ENCODE results near the gene IFNG-AS1. TPM values are rescaled to one million over a fixed set of nuclear protein-coding genes. Genes with fewer than 3 reads are reported as not detected.
A peak's percentile ranks its signal among the peaks of the same experiment; 100 is the strongest.

Gene IFNG-AS1
- total RNA-seq, 2 donors from 2014 or later, result 1.8 to 2.7 TPM

- no peak for DNase-seq (ENCODE audit: low spot score)
- Mint-ChIP-seq H3K36me3 (peaks cover 6% of the 10 kb centered on the region), H3K9me3 (no peaks in the 10 kb centered on the region), H3K27ac (no peak overlapping the region), H3K4me3 (no peak overlapping the region), H3K4me1 (ENCODE audit: low read depth in 2 of 2) (no peaks in the 10 kb centered on the region), H3K27me3 (peaks cover 22 to 23% of the 10 kb centered on the region in 2 donors)
- no peak for ATAC-seq
Measured at GRCh38 chr12:67969134-67969802, 20.0 kb upstream of the IFNG-AS1 start.

GRCh38 chr12:67977668-67978067 lies 11.6 kb upstream of the IFNG-AS1 start:
- no peaks in the 10 kb centered on the region for H3K9me3 Mint-ChIP-seq
- no peak for DNase-seq (ENCODE audit: low spot score)
- H3K4me3 Mint-ChIP-seq, result no peak overlapping the region
- ATAC-seq, result no peak
- no peak overlapping the region for H3K27ac Mint-ChIP-seq
- H3K27me3 Mint-ChIP-seq, result peaks cover 27 to 33% of the 10 kb centered on the region in 2 donors
- peaks cover 0 to 4% of the 10 kb centered on the region in 2 donors for H3K4me1 Mint-ChIP-seq (ENCODE audit: low read depth in 2 of 2)
- peaks cover 24% of the 10 kb centered on the region for H3K36me3 Mint-ChIP-seq

- Mint-ChIP-seq H3K36me3 (peaks cover 15% of the 10 kb centered on the region), H3K4me3 (no peak overlapping the region), H3K9me3 (no peaks in the 10 kb centered on the region), H3K27me3 (peaks cover 13 to 17% of the 10 kb centered on the region in 2 donors), H3K4me1 (ENCODE audit: low read depth in 2 of 2) (peaks cover 0 to 4% of the 10 kb centered on the region in 2 donors), H3K27ac (no peak overlapping the region)
- no peak for DNase-seq (ENCODE audit: low spot score)
- no peak for ATAC-seq
Measured at GRCh38 chr12:67980391-67980790, 8.9 kb upstream of the IFNG-AS1 start.

GRCh38 chr12:67981287-67982162 lies 7.7 kb upstream of the IFNG-AS1 start:
- H3K4me1 Mint-ChIP-seq (ENCODE audit: low read depth in 2 of 2), result peaks cover 0 to 4% of the 10 kb centered on the region in 2 donors
- no peak overlapping the region for H3K27ac Mint-ChIP-seq
- H3K9me3 Mint-ChIP-seq, result no peaks in the 10 kb centered on the region

GRCh38 chr12:67982164-67982563 lies 7.1 kb upstream of the IFNG-AS1 start:
- DNase-seq (ENCODE audit: low spot score), result no peak
- peaks cover 8 to 17% of the 10 kb centered on the region in 2 donors for H3K27me3 Mint-ChIP-seq
- H3K4me3 Mint-ChIP-seq, result no peak overlapping the region
- H3K27ac Mint-ChIP-seq, result no peak overlapping the region
- peaks cover 12% of the 10 kb centered on the region for H3K36me3 Mint-ChIP-seq
- H3K9me3 Mint-ChIP-seq, result no peaks in the 10 kb centered on the region
- peaks cover 0 to 4% of the 10 kb centered on the region in 2 donors for H3K4me1 Mint-ChIP-seq (ENCODE audit: low read depth in 2 of 2)
- ATAC-seq, result no peak

More at GRCh38 chr12:67981287-67982162, 7.7 kb upstream of the IFNG-AS1 start:
- ATAC-seq, result no peak
- no peak for DNase-seq (ENCODE audit: low spot score)
- Mint-ChIP-seq H3K27me3 (peaks cover 8 to 17% of the 10 kb centered on the region in 2 donors), H3K4me3 (no peak overlapping the region), H3K36me3 (peaks cover 9% of the 10 kb centered on the region)

GRCh38 chr12:67986632-67987031 lies 2.6 kb upstream of the IFNG-AS1 start:
- Mint-ChIP-seq H3K4me1 (ENCODE audit: low read depth in 2 of 2) (peaks cover 24 to 25% of the 10 kb centered on the region in 2 donors), H3K27me3 (peaks cover 0 to 2% of the 10 kb centered on the region in 2 donors), H3K4me3 (no peak overlapping the region), H3K9me3 (no peaks in the 10 kb centered on the region), H3K27ac (no peak overlapping the region), H3K36me3 (peaks cover 9% of the 10 kb centered on the region)
- ATAC-seq, result no peak
- no peak for DNase-seq (ENCODE audit: low spot score)

- H3K9me3 Mint-ChIP-seq, result no peaks in the 10 kb centered on the region
- DNase-seq (ENCODE audit: low spot score) (no peak), ATAC-seq (no peak)
- peak overlapping the region in 1 of 2 donors; percentile 62 for H3K27ac Mint-ChIP-seq
- H3K36me3 Mint-ChIP-seq, result peaks cover 12% of the 10 kb centered on the region
- H3K4me1 Mint-ChIP-seq (ENCODE audit: low read depth in 2 of 2), result peaks cover 27 to 31% of the 10 kb centered on the region in 2 donors
- peaks cover 0 to 7% of the 10 kb centered on the region in 2 donors for H3K27me3 Mint-ChIP-seq
- peak overlapping the region; percentile 66 for H3K4me3 Mint-ChIP-seq
Measured at GRCh38 chr12:67988601-67989021, 636 bp upstream of the IFNG-AS1 start.

GRCh38 chr12:67991158-67991557 lies 1.9 kb downstream of the IFNG-AS1 start:
- Mint-ChIP-seq H3K27me3 (peaks cover 0 to 7% of the 10 kb centered on the region in 2 donors), H3K36me3 (peaks cover 12% of the 10 kb centered on the region), H3K4me1 (ENCODE audit: low read depth in 2 of 2) (peaks cover 27 to 31% of the 10 kb centered on the region in 2 donors), H3K27ac (peak overlapping the region; percentile 69 to 72), H3K4me3 (peak overlapping the region; percentile 62), H3K9me3 (no peaks in the 10 kb centered on the region)
- DNase-seq (ENCODE audit: low spot score), result no peak
- ATAC-seq, result peak; percentile 82 to 92

GRCh38 chr12:67993143-67993542 lies 3.9 kb downstream of the IFNG-AS1 start:
- Mint-ChIP-seq H3K27me3 (peaks cover 0 to 10% of the 10 kb centered on the region in 2 donors), H3K27ac (no peak overlapping the region), H3K4me1 (ENCODE audit: low read depth in 2 of 2) (peaks cover 27 to 33% of the 10 kb centered on the region in 2 donors), H3K9me3 (no peaks in the 10 kb centered on the region), H3K4me3 (no peak overlapping the region), H3K36me3 (peaks cover 4% of the 10 kb centered on the region)
- no peak for DNase-seq (ENCODE audit: low spot score)
- no peak for ATAC-seq

- H3K4me3 Mint-ChIP-seq, result no peak overlapping the region
- DNase-seq (ENCODE audit: low spot score) (no peak), ATAC-seq (no peak)
- peaks cover 20 to 33% of the 10 kb centered on the region in 2 donors for H3K4me1 Mint-ChIP-seq (ENCODE audit: low read depth in 2 of 2)
- H3K27ac Mint-ChIP-seq, result peak overlapping the region in 1 of 2 donors; percentile 60
- peaks cover 4% of the 10 kb centered on the region for H3K36me3 Mint-ChIP-seq
- peaks cover 0 to 10% of the 10 kb centered on the region in 2 donors for H3K27me3 Mint-ChIP-seq
- no peaks in the 10 kb centered on the region for H3K9me3 Mint-ChIP-seq
Measured at GRCh38 chr12:67994046-67994445, 4.8 kb downstream of the IFNG-AS1 start.

GRCh38 chr12:67996347-67996746 lies 7.1 kb downstream of the IFNG-AS1 start:
- peaks cover 4% of the 10 kb centered on the region for H3K36me3 Mint-ChIP-seq
- no peaks in the 10 kb centered on the region for H3K9me3 Mint-ChIP-seq
- peaks cover 14 to 20% of the 10 kb centered on the region in 2 donors for H3K4me1 Mint-ChIP-seq (ENCODE audit: low read depth in 2 of 2)
- peaks cover 0 to 10% of the 10 kb centered on the region in 2 donors for H3K27me3 Mint-ChIP-seq
- no peak for DNase-seq (ENCODE audit: low spot score)
- no peak for ATAC-seq
- no peak overlapping the region for H3K4me3 Mint-ChIP-seq
- no peak overlapping the region for H3K27ac Mint-ChIP-seq

- no peak overlapping the region for H3K27ac Mint-ChIP-seq
- H3K4me1 Mint-ChIP-seq (ENCODE audit: low read depth in 2 of 2), result peaks cover 16 to 17% of the 10 kb centered on the region in 2 donors
- H3K9me3 Mint-ChIP-seq, result no peaks in the 10 kb centered on the region
- DNase-seq (ENCODE audit: low spot score) (no peak), ATAC-seq (no peak)
- H3K36me3 Mint-ChIP-seq, result no peaks in the 10 kb centered on the region
- peaks cover 0 to 5% of the 10 kb centered on the region in 2 donors for H3K27me3 Mint-ChIP-seq
- H3K4me3 Mint-ChIP-seq, result no peak overlapping the region
Measured at GRCh38 chr12:67998379-67998778, 9.1 kb downstream of the IFNG-AS1 start.

GRCh38 chr12:67999244-67999643 lies 10.0 kb downstream of the IFNG-AS1 start:
- ATAC-seq, result no peak
- Mint-ChIP-seq H3K4me1 (ENCODE audit: low read depth in 2 of 2) (peaks cover 17 to 20% of the 10 kb centered on the region in 2 donors), H3K27ac (peak overlapping the region in 1 of 2 donors; percentile 30)

More at GRCh38 chr12:67999244-67999643, 10.0 kb downstream of the IFNG-AS1 start:
- H3K9me3 Mint-ChIP-seq, result no peaks in the 10 kb centered on the region
- no peak overlapping the region for H3K4me3 Mint-ChIP-seq
- H3K36me3 Mint-ChIP-seq, result peaks cover under 1% of the 10 kb centered on the region
- peaks cover 0 to 5% of the 10 kb centered on the region in 2 donors for H3K27me3 Mint-ChIP-seq
- no peak for DNase-seq (ENCODE audit: low spot score)

Measured in natural killer cell treated with Interleukin-12 subunit alpha and Interleukin-12 subunit beta and Interleukin-15 and Interleukin-18, amount 100 ng/mL, for 72 hours (primary cell).